Measurements from ENCODE around the gene RNASE1.

DNA sequence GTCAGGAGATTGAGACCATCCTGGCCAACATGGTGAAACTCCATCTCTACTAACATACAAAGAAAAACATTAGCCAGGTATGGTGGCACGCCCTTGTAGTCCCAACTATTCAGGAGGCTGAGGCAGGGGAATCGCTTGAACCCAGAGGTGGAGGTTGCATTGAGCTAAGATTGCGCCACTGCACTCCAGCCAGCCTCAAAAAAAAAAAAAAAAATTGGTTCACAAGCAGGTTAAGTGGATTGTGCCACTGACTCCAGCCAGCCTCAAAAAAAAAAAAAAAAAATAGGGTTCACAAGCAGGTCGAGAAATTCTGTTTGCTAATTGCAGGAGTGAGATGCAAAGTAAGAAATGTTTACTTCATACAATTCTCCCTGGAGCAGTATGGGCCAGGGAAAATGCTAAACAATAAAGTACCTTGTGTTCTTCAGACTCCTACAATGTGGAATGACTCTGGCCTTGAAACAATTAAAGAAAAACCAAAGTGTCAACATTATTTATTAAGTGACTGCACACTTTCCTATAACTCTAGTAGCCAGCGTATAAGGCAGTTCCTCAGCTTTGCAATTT lies 28.3 kb downstream of the RNASE1 start:
- TF ChIP-seq EZH2 (IDR thresholded peaks at IDR 0.05; ENCODE audit: insufficient read depth, poor library complexity, severe bottlenecking) (no peak), EZH2phosphoT487 (IDR thresholded peaks at IDR 0.05; ENCODE audit: insufficient read depth, low read depth) (no peak)
